ENCODE data around the gene KIF26A.

Gene KIF26A

DNA sequence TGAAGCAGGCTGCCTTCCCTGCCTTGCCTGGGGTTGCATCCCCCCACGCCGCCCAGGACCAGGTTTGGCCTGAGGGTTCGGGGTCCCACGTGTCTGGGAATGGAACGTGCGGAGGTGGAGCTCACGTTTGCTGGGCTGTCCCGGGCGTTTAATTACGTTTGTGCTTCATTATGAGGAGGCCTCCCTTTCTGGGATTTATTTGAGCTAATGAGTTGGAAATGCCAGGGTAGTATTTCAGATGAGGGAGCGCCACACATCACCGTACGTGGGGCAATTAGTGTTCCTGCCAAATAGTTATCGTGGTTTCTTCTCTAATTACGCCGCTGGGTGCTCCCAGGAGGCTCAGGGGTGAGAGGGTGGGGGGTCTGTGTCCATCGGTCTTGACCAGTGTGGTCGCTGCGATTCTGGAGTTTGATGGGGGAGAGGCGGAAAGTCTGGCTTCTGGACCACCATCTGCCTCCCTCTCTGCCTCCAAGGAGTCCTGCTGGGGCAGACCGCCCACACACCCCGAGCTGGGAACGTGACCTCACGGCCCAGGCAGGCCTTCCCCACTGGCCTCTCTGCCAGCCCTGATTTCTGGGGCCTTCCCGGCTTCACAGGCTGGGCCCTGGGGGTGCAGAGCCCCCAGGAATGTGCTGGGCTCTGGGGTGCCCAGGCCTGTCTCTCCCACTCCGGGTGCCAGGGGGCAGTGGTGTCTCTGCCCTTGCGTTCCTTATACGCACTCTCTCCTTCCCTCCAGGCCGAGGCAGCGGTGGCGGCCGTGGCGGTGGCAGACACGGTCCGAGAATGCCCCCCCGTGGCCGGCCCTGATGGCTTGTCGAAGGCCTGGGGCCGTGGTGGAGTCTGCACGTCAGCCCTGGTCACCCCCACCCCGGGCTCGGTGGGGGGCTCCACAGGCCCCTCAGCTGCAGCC is 18.9 kb downstream of the KIF26A start:
- peaks cover 0 to 21% (median 9%) of the 10 kb centered on the region in 5 donors for H3K4me1 ChIP-seq (ENCODE audit: control insufficient read depth in 5 of 5, insufficient read depth in 5 of 5, low read length in 5 of 5)
- no peak overlapping the region for H3K9ac ChIP-seq (ENCODE audit: low read length in 5 of 5)
- H3K36me3 ChIP-seq (ENCODE audit: control insufficient read depth in 5 of 5, insufficient read depth in 5 of 5, low read length in 5 of 5), result peaks cover 0 to 21% (median 4%) of the 10 kb centered on the region in 5 donors
- no peak overlapping the region for H3K4me3 ChIP-seq (ENCODE audit: low read depth in 1 of 5, low read length in 5 of 5)
- no peaks in the 10 kb centered on the region for H3K9me3 ChIP-seq (ENCODE audit: control insufficient read depth in 5 of 5, low read length in 5 of 5)
- H3K27me3 ChIP-seq (ENCODE audit: control insufficient read depth in 5 of 5, insufficient read depth in 4 of 5, low read length in 5 of 5), result peaks cover 0 to 30% (median 4%) of the 10 kb centered on the region in 5 donors
- no peak overlapping the region for H3K27ac ChIP-seq (ENCODE audit: low read depth, low read length)

DNA sequence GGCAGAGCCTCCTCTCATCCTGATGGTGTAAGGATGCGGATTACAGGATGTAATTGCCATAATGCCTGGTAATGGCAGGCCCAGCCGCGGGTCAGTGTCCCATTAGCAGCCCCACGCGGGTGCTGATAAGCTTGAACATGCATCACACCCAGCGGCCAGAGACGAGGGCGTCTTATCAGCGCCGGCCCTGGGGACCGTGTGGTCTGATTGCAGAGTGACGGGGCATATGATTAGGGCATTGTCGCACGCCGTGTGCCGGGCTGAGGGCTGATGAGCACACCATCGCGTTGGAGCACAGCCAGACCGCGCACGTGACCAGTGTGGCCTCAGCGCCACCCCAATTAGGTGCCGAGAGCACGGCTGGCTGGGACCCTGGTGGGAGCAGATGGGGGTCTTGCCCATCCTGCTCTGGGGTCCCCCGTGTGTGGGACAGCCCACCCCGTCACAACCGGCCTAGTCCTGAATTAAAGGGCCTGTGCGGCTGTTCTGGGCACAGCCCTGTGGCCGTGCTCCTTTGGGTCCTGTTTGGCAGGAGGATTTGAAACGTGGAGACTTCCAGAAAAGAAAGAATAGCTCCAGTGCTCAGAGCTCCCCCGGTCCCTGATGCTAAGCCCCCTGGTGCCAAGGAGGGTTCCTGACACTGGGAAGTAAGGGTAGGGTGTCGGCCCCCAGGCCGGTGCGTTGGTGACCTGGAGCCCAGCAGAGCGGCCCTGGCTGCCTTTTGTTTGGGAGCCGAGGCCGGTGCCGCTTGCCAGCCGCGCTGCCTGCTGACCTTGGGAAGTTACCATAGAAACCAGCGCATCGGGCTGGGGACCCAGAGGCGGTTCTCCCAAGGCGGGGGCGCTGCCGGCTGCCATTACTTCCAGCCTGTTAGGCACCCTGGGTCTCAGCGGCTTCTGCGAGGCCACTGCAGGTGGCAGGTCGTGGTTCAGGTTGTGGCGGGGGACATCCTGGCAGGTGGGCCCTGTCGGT is 20.7 kb downstream of the KIF26A start:
- Histone ChIP-seq H3K27me3 (ENCODE audit: control insufficient read depth in 5 of 5, insufficient read depth in 4 of 5, low read length in 5 of 5) (peaks cover 0 to 23% (median 4%) of the 10 kb centered on the region in 5 donors), H3K36me3 (ENCODE audit: control insufficient read depth in 5 of 5, insufficient read depth in 5 of 5, low read length in 5 of 5) (peaks cover 0 to 12% (median 0%) of the 10 kb centered on the region in 5 donors), H3K9me3 (ENCODE audit: control insufficient read depth in 5 of 5, low read length in 5 of 5) (no peaks in the 10 kb centered on the region), H3K4me1 (ENCODE audit: control insufficient read depth in 5 of 5, insufficient read depth in 5 of 5, low read length in 5 of 5) (peaks cover 0 to 19% (median 9%) of the 10 kb centered on the region in 5 donors), H3K27ac (ENCODE audit: low read depth, low read length) (no peak overlapping the region), H3K4me3 (ENCODE audit: low read depth in 1 of 5, low read length in 5 of 5) (no peak overlapping the region), H3K9ac (ENCODE audit: low read length in 5 of 5) (no peak overlapping the region)

DNA sequence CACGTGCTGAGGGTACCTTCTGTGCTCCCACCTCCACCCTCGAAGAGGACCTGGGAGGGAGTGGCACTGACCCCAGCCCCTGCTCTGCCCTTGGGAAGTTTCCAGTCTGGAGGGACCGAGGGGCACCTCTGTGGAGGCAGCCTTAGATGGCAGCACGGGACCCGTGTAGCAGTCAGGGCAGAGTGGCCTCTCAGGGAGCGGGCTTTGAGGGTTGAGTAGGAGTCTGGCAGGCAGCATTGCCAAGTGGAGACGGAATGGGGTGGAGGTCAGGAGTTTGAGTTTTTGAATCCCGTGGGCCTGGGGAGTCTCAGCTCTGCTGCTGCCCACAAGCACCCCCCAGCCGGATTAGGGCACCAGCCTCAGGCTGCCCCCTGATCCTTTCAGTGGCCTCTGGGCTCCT is 21.6 kb downstream of the KIF26A start:
- H3K27me3 ChIP-seq (ENCODE audit: control insufficient read depth in 5 of 5, insufficient read depth in 4 of 5, low read length in 5 of 5), result peaks cover 0 to 16% (median 4%) of the 10 kb centered on the region in 5 donors
- no peak overlapping the region for H3K27ac ChIP-seq (ENCODE audit: low read depth, low read length)
- H3K36me3 ChIP-seq (ENCODE audit: control insufficient read depth in 5 of 5, insufficient read depth in 5 of 5, low read length in 5 of 5), result peaks cover 0 to 12% (median 0%) of the 10 kb centered on the region in 5 donors
- H3K9me3 ChIP-seq (ENCODE audit: control insufficient read depth in 5 of 5, low read length in 5 of 5), result no peaks in the 10 kb centered on the region
- H3K9ac ChIP-seq (ENCODE audit: low read length in 5 of 5), result no peak overlapping the region
- no peak overlapping the region for H3K4me3 ChIP-seq (ENCODE audit: low read depth in 1 of 5, low read length in 5 of 5)
- H3K4me1 ChIP-seq (ENCODE audit: control insufficient read depth in 5 of 5, insufficient read depth in 5 of 5, low read length in 5 of 5), result peaks cover 0 to 14% (median 9%) of the 10 kb centered on the region in 5 donors

DNA sequence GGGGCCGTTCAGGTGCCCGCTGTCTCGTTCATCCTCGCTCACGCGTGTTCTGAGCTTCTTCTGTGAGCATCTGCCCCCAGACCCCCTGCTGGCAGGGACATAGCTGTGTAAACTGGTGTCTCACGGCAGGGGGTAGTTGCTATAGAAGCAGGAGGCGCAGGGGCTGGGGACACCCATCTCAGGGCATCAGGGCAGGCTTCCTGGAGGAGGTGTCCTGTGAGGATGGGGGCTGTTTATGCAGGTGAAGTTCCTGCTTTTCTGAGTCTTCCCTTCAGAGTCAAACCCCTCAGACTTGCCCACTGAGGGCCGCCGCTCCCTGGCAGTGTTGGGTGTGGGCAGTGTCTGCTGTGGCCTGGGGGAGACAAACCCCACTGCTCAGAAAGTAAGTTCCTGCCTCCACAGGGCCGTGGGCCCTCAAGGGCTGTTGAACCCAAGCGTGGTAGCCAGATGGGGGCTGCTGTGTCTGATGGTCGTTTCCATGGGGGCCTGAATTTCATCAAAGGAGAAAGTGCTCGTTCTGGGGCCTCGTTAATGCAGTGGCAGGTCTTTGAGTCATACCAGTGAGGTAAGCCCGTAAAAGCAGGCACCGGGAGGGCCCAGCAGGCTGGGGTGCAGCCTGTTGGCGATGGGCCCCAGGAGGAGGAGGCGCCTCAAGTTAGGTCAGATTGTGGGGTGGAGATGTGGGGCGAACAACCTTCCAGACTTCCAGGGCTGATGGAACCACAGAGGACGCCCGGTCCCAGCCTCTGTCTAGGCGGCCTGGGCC is 23.4 kb downstream of the KIF26A start:
- Histone ChIP-seq H3K9me3 (ENCODE audit: control insufficient read depth in 5 of 5, low read length in 5 of 5) (no peaks in the 10 kb centered on the region), H3K27me3 (ENCODE audit: control insufficient read depth in 5 of 5, insufficient read depth in 4 of 5, low read length in 5 of 5) (peaks cover 0 to 9% (median 2%) of the 10 kb centered on the region in 5 donors), H3K4me3 (ENCODE audit: low read depth in 1 of 5, low read length in 5 of 5) (no peak overlapping the region), H3K27ac (ENCODE audit: low read depth, low read length) (no peak overlapping the region), H3K36me3 (ENCODE audit: control insufficient read depth in 5 of 5, insufficient read depth in 5 of 5, low read length in 5 of 5) (peaks cover 0 to 12% (median 0%) of the 10 kb centered on the region in 5 donors), H3K9ac (ENCODE audit: low read length in 5 of 5) (no peak overlapping the region), H3K4me1 (ENCODE audit: control insufficient read depth in 5 of 5, insufficient read depth in 5 of 5, low read length in 5 of 5) (no peaks in the 10 kb centered on the region)

DNA sequence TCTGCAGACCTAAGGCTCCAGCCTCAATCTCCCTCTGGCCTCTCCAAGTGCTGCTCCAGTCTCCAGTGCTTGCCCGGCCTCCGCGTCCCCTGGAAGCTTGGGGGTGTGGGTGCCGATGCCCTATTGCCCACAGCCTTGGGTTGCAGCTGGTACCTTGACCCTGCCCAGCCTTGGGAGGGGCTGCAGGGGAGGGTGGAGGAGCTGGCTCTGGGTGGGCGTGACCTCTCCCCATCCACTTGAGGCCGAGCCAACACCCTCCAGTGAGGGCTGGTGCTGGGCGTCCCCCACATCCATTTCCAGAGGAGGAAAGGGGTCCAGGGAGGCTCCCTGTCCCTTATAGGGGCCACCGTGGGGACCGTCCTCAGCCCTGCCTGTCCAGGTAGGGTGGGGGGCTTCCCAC is 24.1 kb downstream of the KIF26A start:
- no peak overlapping the region for H3K4me3 ChIP-seq (ENCODE audit: low read depth in 1 of 5, low read length in 5 of 5)

DNA sequence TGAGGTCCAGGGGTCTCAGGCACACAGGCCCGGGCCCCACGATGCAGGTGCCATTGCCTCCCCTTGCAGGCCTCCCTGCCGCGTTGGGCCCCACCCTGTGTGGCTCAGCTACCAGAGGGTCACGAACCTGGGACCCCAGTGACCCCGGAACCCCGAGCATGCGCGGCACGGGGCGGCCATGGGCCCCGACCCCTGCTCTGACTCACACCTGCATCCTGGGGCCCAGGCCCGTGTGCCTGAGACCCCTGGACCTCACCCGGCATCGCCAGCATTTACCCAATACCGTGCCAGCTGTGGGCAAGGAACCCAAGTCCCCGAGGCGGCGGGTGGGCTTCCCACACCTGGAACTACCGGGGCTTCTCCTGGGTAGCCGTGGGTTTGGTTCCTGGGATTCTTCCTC is 25.2 kb downstream of the KIF26A start:
- no peak overlapping the region for H3K9ac ChIP-seq (ENCODE audit: low read length in 5 of 5)
- H3K9me3 ChIP-seq (ENCODE audit: control insufficient read depth in 5 of 5, low read length in 5 of 5), result no peaks in the 10 kb centered on the region
- H3K27ac ChIP-seq (ENCODE audit: low read depth, low read length), result no peak overlapping the region
- H3K4me3 ChIP-seq (ENCODE audit: low read depth in 1 of 5, low read length in 5 of 5), result no peak overlapping the region
- H3K36me3 ChIP-seq (ENCODE audit: control insufficient read depth in 5 of 5, insufficient read depth in 5 of 5, low read length in 5 of 5), result peaks cover 0 to 5% (median 0%) of the 10 kb centered on the region in 5 donors
- peaks cover 0 to 6% (median 0%) of the 10 kb centered on the region in 5 donors for H3K27me3 ChIP-seq (ENCODE audit: control insufficient read depth in 5 of 5, insufficient read depth in 4 of 5, low read length in 5 of 5)
- H3K4me1 ChIP-seq (ENCODE audit: control insufficient read depth in 5 of 5, insufficient read depth in 5 of 5, low read length in 5 of 5), result peaks cover 0 to 9% (median 0%) of the 10 kb centered on the region in 5 donors

More for the DNA sequence above, 24.1 kb downstream of the KIF26A start:
- no peak overlapping the region for H3K27ac ChIP-seq (ENCODE audit: low read depth, low read length)
- peaks cover 0 to 12% (median 0%) of the 10 kb centered on the region in 5 donors for H3K36me3 ChIP-seq (ENCODE audit: control insufficient read depth in 5 of 5, insufficient read depth in 5 of 5, low read length in 5 of 5)
- H3K27me3 ChIP-seq (ENCODE audit: control insufficient read depth in 5 of 5, insufficient read depth in 4 of 5, low read length in 5 of 5), result peaks cover 0 to 6% (median 2%) of the 10 kb centered on the region in 5 donors
- no peaks in the 10 kb centered on the region for H3K9me3 ChIP-seq (ENCODE audit: control insufficient read depth in 5 of 5, low read length in 5 of 5)
- no peaks in the 10 kb centered on the region for H3K4me1 ChIP-seq (ENCODE audit: control insufficient read depth in 5 of 5, insufficient read depth in 5 of 5, low read length in 5 of 5)
- H3K9ac ChIP-seq (ENCODE audit: low read length in 5 of 5), result no peak overlapping the region

DNA sequence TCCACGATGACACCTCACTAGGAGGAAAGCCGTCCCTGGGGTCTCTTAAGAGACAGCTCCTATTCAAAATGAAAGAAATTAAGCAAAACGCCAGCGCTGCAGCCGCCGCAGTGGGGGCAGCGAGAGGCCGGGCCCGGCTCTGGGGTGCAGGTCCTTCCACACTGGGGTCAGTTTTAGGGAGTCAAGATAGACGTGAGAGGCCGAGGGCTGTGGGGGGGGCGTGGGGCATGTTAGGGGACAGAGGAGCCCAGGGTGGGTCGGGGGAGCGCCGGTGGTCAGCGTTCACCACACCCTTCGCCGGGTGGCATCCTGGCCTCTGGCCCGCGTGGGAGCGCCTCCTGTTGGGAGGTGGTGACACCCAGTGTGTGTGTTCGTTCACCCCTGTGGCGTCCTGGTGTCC is 25.7 kb downstream of the KIF26A start:
- Histone ChIP-seq H3K9me3 (ENCODE audit: control insufficient read depth in 5 of 5, low read length in 5 of 5) (no peaks in the 10 kb centered on the region), H3K27ac (ENCODE audit: low read depth, low read length) (no peak overlapping the region), H3K27me3 (ENCODE audit: control insufficient read depth in 5 of 5, insufficient read depth in 4 of 5, low read length in 5 of 5) (peaks cover 0 to 6% (median 0%) of the 10 kb centered on the region in 5 donors), H3K9ac (ENCODE audit: low read length in 5 of 5) (no peak overlapping the region), H3K36me3 (ENCODE audit: control insufficient read depth in 5 of 5, insufficient read depth in 5 of 5, low read length in 5 of 5) (peaks cover 0 to under 1% (median 0%) of the 10 kb centered on the region in 5 donors), H3K4me3 (ENCODE audit: low read depth in 1 of 5, low read length in 5 of 5) (no peak overlapping the region), H3K4me1 (ENCODE audit: control insufficient read depth in 5 of 5, insufficient read depth in 5 of 5, low read length in 5 of 5) (peaks cover 0 to 14% (median 0%) of the 10 kb centered on the region in 5 donors)

DNA sequence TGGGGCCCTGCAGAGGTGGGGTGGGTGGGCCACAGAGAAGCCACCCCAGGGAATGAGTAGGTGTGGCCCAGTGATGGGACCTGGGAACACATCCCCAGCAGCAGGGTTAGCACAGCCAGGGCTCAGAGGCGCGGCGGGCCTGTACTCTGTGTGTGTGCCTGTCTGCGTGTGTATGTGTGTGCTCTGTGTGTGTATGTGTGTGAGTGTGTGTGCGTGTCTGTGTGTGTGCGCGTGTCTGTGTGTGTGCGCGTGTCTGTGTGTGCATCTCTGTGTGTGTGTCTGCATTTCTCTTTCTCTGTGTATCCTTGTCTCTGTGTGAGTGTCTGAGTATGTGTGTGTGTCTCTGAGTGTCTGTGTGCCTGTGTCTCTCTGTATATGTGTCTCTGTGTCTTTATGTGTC is 26.1 kb downstream of the KIF26A start:
- Histone ChIP-seq H3K4me3 (ENCODE audit: low read depth in 1 of 5, low read length in 5 of 5) (no peak overlapping the region), H3K9me3 (ENCODE audit: control insufficient read depth in 5 of 5, low read length in 5 of 5) (no peaks in the 10 kb centered on the region), H3K27ac (ENCODE audit: low read depth, low read length) (no peak overlapping the region), H3K27me3 (ENCODE audit: control insufficient read depth in 5 of 5, insufficient read depth in 4 of 5, low read length in 5 of 5) (peaks cover 0 to 7% (median 0%) of the 10 kb centered on the region in 5 donors), H3K4me1 (ENCODE audit: control insufficient read depth in 5 of 5, insufficient read depth in 5 of 5, low read length in 5 of 5) (peaks cover 0 to 18% (median 0%) of the 10 kb centered on the region in 5 donors), H3K36me3 (ENCODE audit: control insufficient read depth in 5 of 5, insufficient read depth in 5 of 5, low read length in 5 of 5) (no peaks in the 10 kb centered on the region), H3K9ac (ENCODE audit: low read length in 5 of 5) (no peak overlapping the region)

DNA sequence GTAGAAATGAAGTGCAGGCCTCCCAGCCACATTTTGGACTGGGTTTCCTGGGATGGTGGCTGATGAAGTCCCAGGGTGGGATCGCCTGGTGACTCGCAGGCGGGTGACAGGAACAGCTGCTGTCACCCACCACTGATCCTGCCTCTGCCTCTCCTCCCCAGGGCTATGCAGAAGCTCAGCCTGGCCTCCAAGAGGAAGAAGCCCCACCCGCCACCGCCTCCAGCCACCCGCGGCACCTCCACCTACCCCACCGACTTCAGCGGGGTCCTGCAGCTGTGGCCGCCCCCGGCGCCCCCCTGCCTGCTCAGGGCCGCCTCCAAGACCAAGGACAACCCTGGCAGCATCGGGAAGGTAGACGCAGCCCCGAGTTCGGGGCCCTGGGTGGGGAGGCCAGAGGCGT is 28.3 kb downstream of the KIF26A start:
- Histone ChIP-seq H3K9ac (ENCODE audit: low read length in 5 of 5) (no peak overlapping the region), H3K36me3 (ENCODE audit: control insufficient read depth in 5 of 5, insufficient read depth in 5 of 5, low read length in 5 of 5) (no peaks in the 10 kb centered on the region), H3K4me1 (ENCODE audit: control insufficient read depth in 5 of 5, insufficient read depth in 5 of 5, low read length in 5 of 5) (peaks cover 0 to 40% (median 4%) of the 10 kb centered on the region in 5 donors), H3K9me3 (ENCODE audit: control insufficient read depth in 5 of 5, low read length in 5 of 5) (no peaks in the 10 kb centered on the region), H3K4me3 (ENCODE audit: low read depth in 1 of 5, low read length in 5 of 5) (no peak overlapping the region), H3K27me3 (ENCODE audit: control insufficient read depth in 5 of 5, insufficient read depth in 4 of 5, low read length in 5 of 5) (peaks cover 0 to 5% (median 0%) of the 10 kb centered on the region in 5 donors), H3K27ac (ENCODE audit: low read depth, low read length) (no peak overlapping the region)
